Transverse colon (tissue), 4 donors: ENCODE results near the gene MXRA5. TPM values are rescaled to one million over a fixed set of nuclear protein-coding genes. Genes with fewer than 3 reads are reported as not detected.

Source experiments
- DNase-seq: peaks from one replicate; pipeline ENCODE4 v3.0.0-alpha.2; 2019
- H3K27ac ChIP-seq, 4 donors: fragments of 200-600 bp; sonication (generic); 2 replicates each; pipeline ENCODE4 v1.5.1; 2016 to 2018; ENCODE audit warnings: inconsistent platforms in 4 of 4
- H3K27me3 ChIP-seq: fragments of 200-600 bp; sonication (generic); 2 replicates; pipeline ENCODE4 v1.5.1; 2017; ENCODE audit warnings: inconsistent platforms
- H3K36me3 ChIP-seq, 4 donors: fragments of 200-600 bp; sonication (generic); 2 replicates each; pipeline ENCODE4 v1.5.1; 2017 to 2019; ENCODE audit warnings: inconsistent platforms in 4 of 4
- H3K4me1 ChIP-seq, 4 donors: fragments of 200-600 bp; sonication (generic); 2 replicates each; pipeline ENCODE4 v1.5.1; 2017 to 2020; ENCODE audit warnings: inconsistent platforms in 4 of 4
- H3K4me3 ChIP-seq, 4 donors: fragments of 200-600 bp; sonication (generic); 1 replicate in 1 of 4; 2 replicates in 3 of 4; pipeline versions ENCODE4 v1.5.1 to v1.6.1; 2017 to 2019; ENCODE audit warnings: inconsistent platforms in 4 of 4
- H3K9me3 ChIP-seq, 2 donors: fragments of 200-600 bp; sonication (generic); 2 replicates each; pipeline ENCODE4 v1.5.1; 2017 to 2019; ENCODE audit warnings: inconsistent platforms in 2 of 2
- EP300 ChIP-seq: sonication (generic); formaldehyde crosslinking; IDR thresholded peaks from one replicate; pipeline ENCODE4 v1.6.1; 2017; ENCODE audit warnings: antibody characterized with exemption, low read depth
- POLR2A ChIP-seq: fragments of 450-650 bp; IDR thresholded peaks from one replicate; pipeline ENCODE4 v1.6.1; 2016; ENCODE audit warnings: antibody characterized with exemption, mild to moderate bottlenecking, moderate library complexity
- POLR2AphosphoS5 ChIP-seq, 3 donors: sonication (generic); formaldehyde crosslinking; IDR thresholded peaks; one replicate each; pipeline ENCODE4 v1.6.1; 2016; ENCODE audit warnings: antibody characterized with exemption in 3 of 3
- WGBS, 2 donors: methylation state at CpG; one replicate each; pipeline ENCODE4 v1.1.5; 2018; ENCODE audit warnings: low coverage in 1 of 2; 5-methylcytosine and 5-hydroxymethylcytosine counted together
- in situ Hi-C, 4 donors: fragments of 200-750 bp; cut with MboI; loops; one replicate each; pipeline versions ENCODE4 v1.15.0 to v1.15.1; 2017; ENCODE audit warnings: low sequenced_read_pairs in 3 of 4, low pct_ligation_motif_present in 1 of 4, low pct_unique_long_range_greater_than_20kb in 1 of 4
- intact Hi-C: fragments of 100-400 bp; cut with DNase I; formaldehyde crosslinking; loops from one replicate; pipeline ENCODE4 v1.15.1; 2023; ENCODE audit warnings: low total_unique reads
- total RNA-seq, 4 donors: library from RNA; depleted of rRNA; stranded (reverse); fragments of >200 nt; gene quantifications; one replicate each; pipeline ENCODE4 v1.1.0, GENCODE V29; 2016
- TF ChIP-seq, protein P1 (sequence below), 5 experiments: fragments of 200-600 bp in 3 of 5; fragments of 450-650 bp in 2 of 5; sonication (generic) in 3 of 5; IDR thresholded peaks; 1 replicate in 2 of 5; 2 replicates in 3 of 5; pipeline ENCODE4 v1.5.1; 2016 to 2017; ENCODE audit warnings: antibody characterized with exemption in 5 of 5, inconsistent platforms in 3 of 5, mild to moderate bottlenecking in 2 of 5, moderate library complexity in 1 of 5

The MXRA5 gene
- total RNA-seq, 4 donors from 2014 or later = 0.75 to 29.1 (median 1.7) TPM

DNA sequence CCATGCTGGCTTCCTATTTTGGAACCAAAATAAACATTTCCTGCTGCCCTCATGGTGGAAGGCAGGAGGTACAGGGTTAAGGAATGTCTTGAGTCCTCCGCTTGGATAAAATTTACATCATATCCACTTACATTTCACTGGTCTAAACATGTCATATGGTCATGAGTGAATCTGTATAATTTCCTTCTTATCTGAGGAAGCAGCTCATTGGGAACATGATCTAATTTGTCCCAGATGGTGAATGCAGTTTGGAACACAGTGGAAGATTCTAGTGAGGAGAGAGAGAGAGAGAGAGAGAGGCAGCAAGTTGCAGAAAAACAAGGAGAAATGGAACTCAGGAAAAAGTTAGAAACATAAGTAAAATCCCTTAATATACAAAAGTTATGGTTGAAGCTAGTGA lies 46.8 kb downstream of the MXRA5 start:
- Histone ChIP-seq H3K27ac (no peak overlapping the region), H3K9me3 (no peaks in the 10 kb centered on the region), H3K4me1 (no peaks in the 10 kb centered on the region), H3K36me3 (no peaks in the 10 kb centered on the region), H3K27me3 (no peaks in the 10 kb centered on the region), H3K4me3 (no peak overlapping the region)
- intact Hi-C loops = no loop called here
- WGBS, 2 donors = 60% methylated on average over 1 of the region's 1 CpG; no CpG with 5 or more reads in 1 of the 2 donors
- DNase-seq = no peak
- in situ Hi-C loops = no loop called here
- TF ChIP-seq, protein P1, sequence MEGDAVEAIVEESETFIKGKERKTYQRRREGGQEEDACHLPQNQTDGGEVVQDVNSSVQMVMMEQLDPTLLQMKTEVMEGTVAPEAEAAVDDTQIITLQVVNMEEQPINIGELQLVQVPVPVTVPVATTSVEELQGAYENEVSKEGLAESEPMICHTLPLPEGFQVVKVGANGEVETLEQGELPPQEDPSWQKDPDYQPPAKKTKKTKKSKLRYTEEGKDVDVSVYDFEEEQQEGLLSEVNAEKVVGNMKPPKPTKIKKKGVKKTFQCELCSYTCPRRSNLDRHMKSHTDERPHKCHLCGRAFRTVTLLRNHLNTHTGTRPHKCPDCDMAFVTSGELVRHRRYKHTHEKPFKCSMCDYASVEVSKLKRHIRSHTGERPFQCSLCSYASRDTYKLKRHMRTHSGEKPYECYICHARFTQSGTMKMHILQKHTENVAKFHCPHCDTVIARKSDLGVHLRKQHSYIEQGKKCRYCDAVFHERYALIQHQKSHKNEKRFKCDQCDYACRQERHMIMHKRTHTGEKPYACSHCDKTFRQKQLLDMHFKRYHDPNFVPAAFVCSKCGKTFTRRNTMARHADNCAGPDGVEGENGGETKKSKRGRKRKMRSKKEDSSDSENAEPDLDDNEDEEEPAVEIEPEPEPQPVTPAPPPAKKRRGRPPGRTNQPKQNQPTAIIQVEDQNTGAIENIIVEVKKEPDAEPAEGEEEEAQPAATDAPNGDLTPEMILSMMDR (IDR thresholded peaks at IDR 0.05) = no peak
- TF ChIP-seq POLR2A = no peak
- no peak for TF ChIP-seq EP300
- TF ChIP-seq POLR2AphosphoS5 (IDR thresholded peaks at IDR 0.05) = no peak

DNA sequence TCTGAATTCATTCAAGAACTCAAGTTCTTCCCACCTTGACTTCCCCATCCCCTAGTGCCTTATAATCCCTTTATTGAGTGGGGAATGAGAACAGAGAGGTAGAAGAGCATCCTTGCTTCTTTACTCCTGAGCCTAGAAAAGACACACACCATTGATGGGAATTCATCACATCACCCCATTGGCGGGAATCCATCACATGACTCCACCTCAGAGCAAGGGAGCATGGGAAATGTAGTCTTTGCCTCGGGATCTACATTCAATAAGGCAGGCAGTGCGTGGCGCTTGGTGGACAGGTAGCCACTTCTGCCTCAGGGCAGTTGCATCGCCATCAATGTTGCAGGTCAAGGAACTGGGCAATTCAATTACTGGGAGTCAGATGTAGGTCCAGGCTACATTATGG lies 50.7 kb downstream of the MXRA5 start:
- Histone ChIP-seq H3K9me3 (no peaks in the 10 kb centered on the region), H3K27ac (no peak overlapping the region), H3K4me3 (no peak overlapping the region), H3K36me3 (no peaks in the 10 kb centered on the region), H3K27me3 (no peaks in the 10 kb centered on the region), H3K4me1 (no peaks in the 10 kb centered on the region)
- TF ChIP-seq POLR2A (no peak), POLR2AphosphoS5 (IDR thresholded peaks at IDR 0.05) (no peak), EP300 (no peak)
- TF ChIP-seq, protein P1 (IDR thresholded peaks at IDR 0.05) = no peak
- no peak for DNase-seq
- 70% methylated on average over 5 of the region's 5 CpGs; no CpG with 5 or more reads in 1 of the 2 donors for WGBS, 2 donors
- in situ Hi-C loops (no loop called here), intact Hi-C loops (no loop called here)

DNA sequence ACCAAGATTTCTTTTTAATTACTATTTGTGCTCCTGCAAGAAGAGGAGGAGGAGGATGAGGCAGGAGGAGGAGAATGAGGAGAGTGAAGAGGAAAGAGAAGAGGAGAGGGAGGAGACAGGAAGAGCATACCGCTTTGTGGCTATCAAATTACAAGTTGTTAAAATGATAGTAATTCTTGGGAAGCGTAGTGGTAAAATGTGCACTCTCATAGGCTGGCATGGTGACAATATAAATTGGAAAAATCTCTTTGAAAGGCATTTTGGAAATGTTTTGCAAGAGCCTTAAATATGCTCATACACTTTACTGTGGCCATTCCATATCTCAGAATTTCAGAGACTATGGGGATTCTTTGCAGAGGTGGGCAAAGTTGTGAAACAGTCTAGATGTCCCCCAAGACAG lies 53.2 kb downstream of the MXRA5 start:
- no peaks in the 10 kb centered on the region for H3K27me3 ChIP-seq
- H3K27ac ChIP-seq = no peak overlapping the region
- H3K9me3 ChIP-seq = no peaks in the 10 kb centered on the region
- no peak overlapping the region for H3K4me3 ChIP-seq
- no peak for DNase-seq
- intact Hi-C loops = no loop called here
- no peaks in the 10 kb centered on the region for H3K36me3 ChIP-seq
- no peaks in the 10 kb centered on the region for H3K4me1 ChIP-seq
- in situ Hi-C loops = no loop called here
- WGBS, 2 donors = 50% methylated on average over 2 of the region's 2 CpGs; no CpG with 5 or more reads in 1 of the 2 donors
- TF ChIP-seq, protein P1 (IDR thresholded peaks at IDR 0.05) = no peak
- TF ChIP-seq POLR2AphosphoS5 (IDR thresholded peaks at IDR 0.05) (no peak), EP300 (no peak), POLR2A (no peak)

DNA sequence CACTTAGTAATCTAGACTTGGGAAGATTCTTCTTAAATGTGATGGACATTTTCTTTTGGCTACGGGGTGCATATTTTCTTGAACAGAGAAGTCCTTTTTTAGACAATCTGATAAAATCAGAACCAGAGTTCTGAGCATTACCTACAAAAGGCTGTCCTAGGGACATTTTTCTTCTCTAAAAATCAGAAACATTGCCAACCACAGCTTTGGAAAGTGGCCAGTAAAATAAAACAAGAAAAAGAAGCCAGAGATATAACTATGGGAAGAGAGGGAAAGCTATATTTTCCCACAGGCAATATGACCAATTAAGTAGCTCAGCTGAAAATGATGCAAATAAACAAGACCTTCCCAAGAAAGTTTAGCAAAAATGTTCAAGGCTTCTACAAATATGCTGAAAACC lies 55.9 kb downstream of the MXRA5 start:
- Histone ChIP-seq H3K36me3 (no peaks in the 10 kb centered on the region), H3K9me3 (no peaks in the 10 kb centered on the region), H3K4me3 (no peak overlapping the region), H3K27me3 (no peaks in the 10 kb centered on the region), H3K4me1 (no peaks in the 10 kb centered on the region), H3K27ac (no peak overlapping the region)
- 77 to 83% methylated on average over 1 of the region's 1 CpG for WGBS, 2 donors
- in situ Hi-C loops = no loop called here
- TF ChIP-seq POLR2AphosphoS5 (IDR thresholded peaks at IDR 0.05) = no peak
- TF ChIP-seq, protein P1 (IDR thresholded peaks at IDR 0.05) = no peak
- no peak for TF ChIP-seq EP300
- TF ChIP-seq POLR2A = no peak
- intact Hi-C loops = no loop called here
- no peak for DNase-seq
